GM15510 (cell line): ENCODE measurements around the gene ZDHHC11.

Experiments used
- POLR2A ChIP-seq: IDR thresholded peaks from 3 replicates; pipeline ENCODE4 v1.6.1; 2011; ENCODE audit warnings: borderline replicate concordance; ENCODE audit not compliant: insufficient read length; ENCODE audit errors: extremely low read depth

ZDHHC11 gene

GRCh38 chr5:761059-761771 is 89.6 kb downstream of the ZDHHC11 start:
- no peak for TF ChIP-seq POLR2A

- TF ChIP-seq POLR2A, result no peak
These were observed 90.3 kb downstream of the ZDHHC11 start for GRCh38 chr5:760363-761058.

GRCh38 chr5:759781-760362 is 90.9 kb downstream of the ZDHHC11 start:
- no peak for TF ChIP-seq POLR2A

- no peak for TF ChIP-seq POLR2A
These were observed 91.6 kb downstream of the ZDHHC11 start for GRCh38 chr5:759111-759751.

- TF ChIP-seq POLR2A, result no peak
These were observed 92.1 kb downstream of the ZDHHC11 start for GRCh38 chr5:758698-759053.

- no peak for TF ChIP-seq POLR2A
These were observed 92.7 kb downstream of the ZDHHC11 start for GRCh38 chr5:757931-758697.

GRCh38 chr5:757346-757930 is 93.3 kb downstream of the ZDHHC11 start:
- TF ChIP-seq POLR2A, result no peak

GRCh38 chr5:756865-757345 is 93.9 kb downstream of the ZDHHC11 start:
- no peak for TF ChIP-seq POLR2A

GRCh38 chr5:756171-756570 is 94.6 kb downstream of the ZDHHC11 start:
- no peak for TF ChIP-seq POLR2A

- no peak for TF ChIP-seq POLR2A
These were observed 99.3 kb downstream of the ZDHHC11 start for GRCh38 chr5:751496-751895.

GRCh38 chr5:749101-749670 is 101.6 kb downstream of the ZDHHC11 start:
- no peak for TF ChIP-seq POLR2A

GRCh38 chr5:746258-746761 is 104.5 kb downstream of the ZDHHC11 start:
- no peak for TF ChIP-seq POLR2A
